CD4-positive, CD25-positive, alpha-beta regulatory T cell (primary cell): ENCODE data around the gene SLC6A6. TPM values are rescaled to one million over a fixed set of nuclear protein-coding genes. Genes with fewer than 3 reads are reported as not detected.
"Not testable (repeated sequence)": the region's sequence is repeated elsewhere in the genome, so short reads cannot be mapped to it uniquely, and the experiment has no call there.

Experiments
- ATAC-seq, 2 donors: fragments of 150-1000 bp; cut with Tn5 transposase; one replicate each; pipeline ENCODE4 v1.10.0; 2021; ENCODE audit warnings: low read depth in 2 of 2, moderate number of reproducible peaks in 2 of 2, moderate library complexity in 1 of 2
- DNase-seq, 3 donors: peaks; one replicate each; pipeline versions ENCODE4 v3.0.0 to v3.0.0-alpha.2; 2012 to 2022; ENCODE audit warnings: mixed read lengths in 1 of 3
- H3K27ac ChIP-seq: one replicate; pipeline ENCODE4 v1.7.0; 2013; ENCODE audit warnings: mild to moderate bottlenecking, low read length; ENCODE audit not compliant: insufficient read depth, poor library complexity, severe bottlenecking
- H3K27me3 ChIP-seq: one replicate; pipeline ENCODE4 v1.7.0; 2013; ENCODE audit warnings: low read length; ENCODE audit not compliant: control insufficient read depth, insufficient read depth
- H3K36me3 ChIP-seq: one replicate; pipeline ENCODE4 v1.7.0; 2013; ENCODE audit warnings: mild to moderate bottlenecking, low read length, moderate library complexity; ENCODE audit not compliant: control insufficient read depth, insufficient read depth
- H3K4me1 ChIP-seq: 2 replicates; pipeline ENCODE4 v1.7.0; 2013; ENCODE audit warnings: mild to moderate bottlenecking, low read length; ENCODE audit not compliant: insufficient read depth, control insufficient read depth, poor library complexity, severe bottlenecking
- H3K4me3 ChIP-seq: one replicate; pipeline ENCODE4 v1.7.0; 2013; ENCODE audit warnings: low read depth, mild to moderate bottlenecking, low read length, moderate library complexity
- H3K9me3 ChIP-seq, 2 experiments: 1 replicate in 1 of 2; 2 replicates in 1 of 2; pipeline ENCODE4 v1.7.0; 2013; ENCODE audit warnings: low read length in 2 of 2, mild to moderate bottlenecking in 1 of 2, moderate library complexity in 1 of 2; ENCODE audit not compliant: control insufficient read depth in 2 of 2
- H3K27ac Mint-ChIP-seq, 3 donors: one replicate each; pipeline ENCODE4 v1.8.0; 2020 to 2022; ENCODE audit warnings: mild to moderate bottlenecking in 3 of 3, mixed read lengths in 3 of 3, moderate library complexity in 2 of 3
- H3K27me3 Mint-ChIP-seq: one replicate; pipeline ENCODE4 v1.8.0; 2022; ENCODE audit warnings: mild to moderate bottlenecking, mixed read lengths
- H3K36me3 Mint-ChIP-seq: one replicate; pipeline ENCODE4 v1.8.0; 2020; ENCODE audit warnings: mixed read lengths
- H3K4me1 Mint-ChIP-seq, 4 donors: one replicate each; pipeline ENCODE4 v1.8.0; 2020 to 2022; ENCODE audit warnings: mixed read lengths in 4 of 4, mild to moderate bottlenecking in 1 of 4
- H3K4me3 Mint-ChIP-seq, 4 donors: one replicate each; pipeline ENCODE4 v1.8.0; 2020 to 2022; ENCODE audit warnings: mild to moderate bottlenecking in 4 of 4, mixed read lengths in 4 of 4, moderate library complexity in 3 of 4
- H3K9me3 Mint-ChIP-seq, 7 donors: one replicate each; pipeline ENCODE4 v1.8.0; 2020 to 2022; ENCODE audit warnings: mixed read lengths in 7 of 7, mild to moderate bottlenecking in 3 of 7, moderate library complexity in 2 of 7
- polyA plus RNA-seq, 4 donors: library from polyadenylated mRNA; unstranded; fragments of 300-500 nt; fragmentation: Illumina TruSeq; gene quantifications; one replicate each; pipeline ENCODE4 v1.2.3, GENCODE V29; 2021
- total RNA-seq: library from RNA; stranded (reverse); gene quantifications from one replicate; pipeline ENCODE4 v1.2.3, GENCODE V29; 2022

The SLC6A6 gene
- total and polyA plus RNA-seq, 5 donors from 2014 or later = 6.9 to 73.3 (median 9.1) TPM

DNA sequence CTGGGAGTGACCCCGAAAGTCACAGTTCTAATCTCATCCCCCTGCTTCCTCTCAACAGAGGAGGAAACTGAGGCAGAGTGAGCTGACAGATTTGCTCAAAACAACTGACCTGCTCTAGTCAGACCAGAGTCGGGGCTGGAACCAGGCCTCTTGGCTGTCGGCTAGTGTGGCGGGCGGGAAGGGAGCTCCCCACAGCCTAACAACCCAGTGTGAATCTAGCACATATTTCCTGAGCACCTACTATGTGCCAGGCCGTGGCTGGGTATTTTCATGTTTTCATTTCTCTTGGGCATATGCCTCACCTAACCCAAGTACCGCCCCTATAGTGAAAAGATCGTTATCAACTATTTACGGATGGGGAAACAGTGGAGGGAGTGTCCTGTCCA lies 110.5 kb downstream of the SLC6A6 start:
- DNase-seq = no peak

DNA sequence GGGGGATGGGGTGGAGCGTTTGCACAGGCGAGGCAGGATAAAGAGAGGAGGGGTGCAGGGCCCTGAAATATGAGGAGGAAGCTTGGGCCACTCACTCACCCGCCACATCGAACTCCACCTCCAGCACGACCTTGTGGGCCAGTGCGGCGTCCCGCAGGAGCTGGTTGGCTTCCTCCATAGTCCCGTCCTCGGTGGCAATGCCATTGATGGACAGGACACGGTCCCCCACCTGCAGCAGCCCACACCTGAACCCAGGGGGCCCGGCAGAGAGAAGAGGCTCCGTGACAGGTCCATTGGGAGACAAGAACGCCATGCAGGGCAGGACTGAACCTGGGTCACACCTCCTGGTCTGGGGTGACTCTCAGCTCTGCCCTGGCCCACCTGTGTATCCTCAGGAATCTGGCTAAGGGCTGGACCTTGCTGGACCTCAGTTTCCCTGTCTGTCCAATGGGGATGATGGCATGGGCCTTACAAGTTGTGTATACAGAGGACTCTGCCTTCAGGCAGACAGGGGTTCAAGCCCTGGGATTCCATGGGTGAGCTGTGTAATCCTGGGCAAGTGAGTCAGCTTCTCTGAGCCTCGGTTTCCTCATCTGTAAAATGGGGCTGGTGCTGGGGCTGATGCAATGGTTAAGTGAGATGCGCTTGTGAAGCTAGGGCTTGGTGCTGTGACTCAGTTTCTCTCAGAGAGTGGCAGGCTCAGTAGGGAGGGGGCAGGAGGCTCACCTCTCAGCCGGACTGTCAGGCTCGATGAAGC lies 111.3 kb downstream of the SLC6A6 start:
- Histone ChIP-seq H3K4me3 (no peak overlapping the region), H3K27me3 (no peaks in the 10 kb centered on the region), H3K27ac (no peak overlapping the region), H3K4me1 (no peaks in the 10 kb centered on the region), H3K36me3 (no peaks in the 10 kb centered on the region), H3K9me3 (no peaks in the 10 kb centered on the region)
- no peaks in the 10 kb centered on the region for H3K27me3 Mint-ChIP-seq
- no peak overlapping the region for H3K4me3 Mint-ChIP-seq
- no peak for ATAC-seq
- no peaks in the 10 kb centered on the region for H3K36me3 Mint-ChIP-seq
- H3K4me1 Mint-ChIP-seq = peaks cover 0 to 3% (median 0%) of the 10 kb centered on the region in 4 donors
- DNase-seq = no peak
- H3K9me3 Mint-ChIP-seq = no peaks in the 10 kb centered on the region
- no peak overlapping the region for H3K27ac Mint-ChIP-seq

More for the DNA sequence above, 110.5 kb downstream of the SLC6A6 start:
- Mint-ChIP-seq H3K27me3 (no peaks in the 10 kb centered on the region), H3K4me3 (no peak overlapping the region), H3K9me3 (no peaks in the 10 kb centered on the region), H3K27ac (no peak overlapping the region), H3K4me1 (peaks cover 0 to 4% (median 0%) of the 10 kb centered on the region in 4 donors), H3K36me3 (no peaks in the 10 kb centered on the region)
- H3K4me1 ChIP-seq = no peaks in the 10 kb centered on the region
- H3K27me3 ChIP-seq = no peaks in the 10 kb centered on the region
- no peaks in the 10 kb centered on the region for H3K9me3 ChIP-seq
- ATAC-seq = no peak
- H3K36me3 ChIP-seq = no peaks in the 10 kb centered on the region
- no peak overlapping the region for H3K4me3 ChIP-seq
- no peak overlapping the region for H3K27ac ChIP-seq

DNA sequence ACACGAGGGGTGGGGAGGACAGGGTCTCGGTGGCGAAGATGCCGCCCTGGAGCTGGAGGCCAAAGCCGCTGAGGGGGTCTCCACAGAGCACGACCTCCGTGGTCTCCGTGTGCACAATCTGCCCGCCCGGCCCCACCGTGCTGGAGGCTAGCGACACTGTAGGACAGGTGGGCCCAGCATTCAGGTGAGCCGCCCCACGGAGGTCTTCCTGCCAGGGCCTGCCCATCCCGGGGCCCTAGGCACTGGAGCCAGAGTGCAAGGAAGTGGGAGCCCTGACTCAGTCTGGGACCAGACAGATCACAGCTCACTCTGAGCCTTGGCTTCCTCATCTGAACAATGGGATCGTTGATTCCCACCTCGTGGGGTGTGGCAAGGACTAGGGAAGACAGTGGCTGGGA lies 111.9 kb downstream of the SLC6A6 start:
- Histone ChIP-seq H3K36me3 (no peaks in the 10 kb centered on the region), H3K4me3 (no peak overlapping the region), H3K9me3 (no peaks in the 10 kb centered on the region), H3K27me3 (no peaks in the 10 kb centered on the region), H3K27ac (no peak overlapping the region), H3K4me1 (no peaks in the 10 kb centered on the region)
- H3K36me3 Mint-ChIP-seq = no peaks in the 10 kb centered on the region
- DNase-seq (no peak), ATAC-seq (no peak)
- H3K9me3 Mint-ChIP-seq = no peaks in the 10 kb centered on the region
- no peaks in the 10 kb centered on the region for H3K27me3 Mint-ChIP-seq
- no peak overlapping the region for H3K27ac Mint-ChIP-seq
- H3K4me3 Mint-ChIP-seq = no peak overlapping the region
- H3K4me1 Mint-ChIP-seq = no peaks in the 10 kb centered on the region

DNA sequence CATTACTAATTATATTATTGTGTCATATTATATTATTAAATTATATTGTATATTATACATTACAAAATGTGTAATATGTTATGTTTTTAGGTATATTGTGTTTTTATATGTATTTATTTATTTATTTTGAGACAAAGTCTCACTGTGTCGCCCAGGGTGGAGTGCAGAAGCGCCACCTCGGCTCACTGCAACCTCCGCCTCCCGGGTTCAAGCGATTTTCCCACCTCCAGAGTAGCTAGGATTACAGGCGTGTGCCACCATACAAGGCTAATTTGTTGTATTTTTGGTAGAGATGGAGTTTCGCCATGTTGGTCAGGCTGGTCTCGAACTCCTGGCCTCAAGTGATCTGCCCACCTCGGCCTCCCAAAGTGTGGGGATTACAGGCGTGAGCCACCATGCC lies 113.1 kb downstream of the SLC6A6 start:
- not testable (repeated sequence) for DNase-seq, H3K4me3 ChIP-seq, H3K36me3 Mint-ChIP-seq, H3K4me1 Mint-ChIP-seq, H3K9me3 Mint-ChIP-seq, H3K27ac Mint-ChIP-seq, H3K4me1 ChIP-seq, H3K36me3 ChIP-seq, H3K27ac ChIP-seq, ATAC-seq, H3K27me3 Mint-ChIP-seq, H3K4me3 Mint-ChIP-seq, H3K27me3 ChIP-seq, H3K9me3 ChIP-seq

DNA sequence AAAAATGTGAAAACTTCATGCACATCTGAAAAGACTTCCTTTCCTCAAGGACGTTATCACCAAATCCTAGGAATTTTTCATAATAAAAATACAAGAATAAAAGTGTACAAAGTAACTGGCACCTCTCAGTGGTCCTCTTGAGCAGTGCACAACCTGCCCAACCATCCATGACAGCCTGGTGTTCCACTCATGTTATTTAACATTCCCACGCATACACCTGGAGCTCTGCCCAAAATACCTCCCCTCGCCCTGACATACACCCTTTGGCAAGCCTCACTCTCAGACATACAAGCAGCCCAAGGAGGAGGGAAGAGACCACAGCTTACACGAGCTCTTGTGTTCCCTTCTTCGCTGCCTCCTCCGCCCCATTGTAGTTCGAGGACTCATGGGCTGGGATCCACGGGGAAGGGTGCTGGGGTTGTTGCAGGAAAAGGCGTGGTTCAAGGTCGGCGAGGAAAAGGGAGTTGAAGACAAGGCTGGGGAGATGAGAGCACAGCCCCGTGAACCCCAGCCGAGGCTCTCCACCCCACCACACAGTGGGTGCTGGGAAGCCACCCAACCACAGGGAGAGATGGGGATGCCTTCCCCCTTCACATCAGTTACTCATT lies 114.4 kb downstream of the SLC6A6 start:
- Histone ChIP-seq H3K27ac (no peak overlapping the region), H3K4me3 (no peak overlapping the region), H3K9me3 (no peaks in the 10 kb centered on the region), H3K4me1 (no peaks in the 10 kb centered on the region), H3K27me3 (no peaks in the 10 kb centered on the region), H3K36me3 (no peaks in the 10 kb centered on the region)
- no peak overlapping the region for H3K4me3 Mint-ChIP-seq
- no peaks in the 10 kb centered on the region for H3K4me1 Mint-ChIP-seq
- H3K9me3 Mint-ChIP-seq = no peaks in the 10 kb centered on the region
- peaks cover 6% of the 10 kb centered on the region for H3K27me3 Mint-ChIP-seq
- DNase-seq (no peak), ATAC-seq (no peak)
- no peaks in the 10 kb centered on the region for H3K36me3 Mint-ChIP-seq
- no peak overlapping the region for H3K27ac Mint-ChIP-seq

DNA sequence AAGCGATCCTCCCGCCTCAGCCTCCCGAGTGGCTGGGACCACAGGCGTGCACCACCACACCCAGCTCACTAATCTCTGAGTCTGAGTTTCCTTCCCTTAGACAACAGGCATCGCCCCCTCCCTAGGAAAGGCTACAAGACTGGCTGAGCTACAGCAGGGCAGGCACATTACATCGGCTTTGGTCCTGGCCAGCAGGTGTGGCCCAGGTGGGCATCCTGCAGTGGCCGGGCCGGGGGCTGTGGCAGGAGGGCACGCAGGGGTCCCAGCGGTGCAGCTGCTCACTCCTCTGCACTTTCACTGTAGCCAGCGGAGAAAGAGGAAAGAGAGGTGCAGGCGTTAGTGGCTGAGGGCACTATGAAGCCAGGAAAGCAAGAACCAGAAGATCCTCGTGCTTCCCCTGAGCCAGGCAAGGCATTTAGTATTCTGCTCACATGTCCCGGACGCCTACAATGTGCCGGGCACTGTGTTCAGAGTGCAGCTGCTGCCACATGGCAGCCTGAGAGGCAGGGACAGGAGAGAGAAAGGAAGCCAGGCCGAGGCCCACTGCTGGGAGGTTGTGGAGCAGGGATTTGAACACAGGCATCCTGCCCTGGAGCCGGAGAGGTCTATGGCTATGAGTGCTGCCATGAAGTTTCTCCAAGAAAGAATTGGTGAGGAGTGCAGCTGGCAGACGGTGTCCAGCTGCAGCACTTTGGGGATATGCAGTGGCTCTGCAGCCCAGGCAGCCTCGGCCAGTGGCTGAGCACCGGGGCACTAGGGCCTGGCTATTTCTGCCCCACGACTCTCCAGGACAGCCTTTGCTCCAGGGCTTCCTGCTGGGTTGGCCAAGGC lies 115.4 kb downstream of the SLC6A6 start:
- no peaks in the 10 kb centered on the region for H3K9me3 ChIP-seq
- H3K36me3 ChIP-seq = no peaks in the 10 kb centered on the region
- H3K27ac Mint-ChIP-seq = no peak overlapping the region
- H3K27ac ChIP-seq = no peak overlapping the region
- H3K4me3 Mint-ChIP-seq = no peak overlapping the region
- ATAC-seq = no peak
- no peak overlapping the region for H3K4me3 ChIP-seq
- no peaks in the 10 kb centered on the region for H3K9me3 Mint-ChIP-seq
- no peak for DNase-seq
- no peaks in the 10 kb centered on the region for H3K4me1 Mint-ChIP-seq
- peaks cover 6% of the 10 kb centered on the region for H3K27me3 Mint-ChIP-seq
- no peaks in the 10 kb centered on the region for H3K4me1 ChIP-seq
- H3K36me3 Mint-ChIP-seq = no peaks in the 10 kb centered on the region
- no peaks in the 10 kb centered on the region for H3K27me3 ChIP-seq

DNA sequence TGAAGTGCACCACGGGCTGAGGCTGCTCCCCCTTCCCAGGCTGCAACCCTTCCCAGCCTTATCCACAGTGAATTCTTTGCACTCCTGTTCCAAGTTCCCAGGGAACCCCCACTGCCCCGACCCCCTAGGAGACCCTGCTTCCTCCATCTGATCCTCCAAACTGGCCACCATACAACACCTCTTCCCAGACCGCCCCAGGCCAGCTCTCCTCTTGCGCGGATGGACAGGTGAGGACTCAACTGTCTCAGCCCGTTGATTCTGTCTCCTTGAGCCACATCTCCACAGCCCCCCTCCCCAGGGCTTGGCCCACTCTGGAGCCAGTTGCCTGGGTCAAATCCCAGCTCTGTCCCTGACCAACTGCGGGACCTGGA lies 116.0 kb downstream of the SLC6A6 start:
- Mint-ChIP-seq H3K4me3 (no peak overlapping the region), H3K4me1 (no peaks in the 10 kb centered on the region), H3K27ac (no peak overlapping the region), H3K9me3 (no peaks in the 10 kb centered on the region), H3K36me3 (no peaks in the 10 kb centered on the region), H3K27me3 (peaks cover 6% of the 10 kb centered on the region)
- H3K27ac ChIP-seq = no peak overlapping the region
- no peaks in the 10 kb centered on the region for H3K4me1 ChIP-seq
- no peaks in the 10 kb centered on the region for H3K36me3 ChIP-seq
- H3K9me3 ChIP-seq = no peaks in the 10 kb centered on the region
- no peak overlapping the region for H3K4me3 ChIP-seq
- H3K27me3 ChIP-seq = no peaks in the 10 kb centered on the region
- ATAC-seq (no peak), DNase-seq (no peak)
